ENCODE data around the gene ARPC1B.
"Not testable (repeated sequence)": the region's sequence is repeated elsewhere in the genome, so short reads cannot be mapped to it uniquely, and the experiment has no call there.

The ARPC1B gene

GRCh38 chr7:99372275-99373090, 2.0 kb upstream of the ARPC1B start:
- in situ Hi-C loops (cut with HindIII; ENCODE audit: low pct_ligation_motif_present, low sequenced_read_pairs), result no loop called here
- Histone ChIP-seq H3K27me3 (replicated peaks) (no peaks in the 10 kb centered on the region), H3K27ac (no peak overlapping the region), H3K36me3 (replicated peaks) (peaks cover 3% of the 10 kb centered on the region), H3K4me3 (ENCODE audit: low read depth, low read length) (no peak overlapping the region)
- TF ChIP-seq CTCF (IDR thresholded peaks at IDR 0.05; ENCODE audit: low read depth, low read length, missing control alignments), result no peak
- DNase-seq, result peak; percentile 38

- Histone ChIP-seq H3K4me3 (ENCODE audit: low read depth, low read length) (no peak overlapping the region), H3K27me3 (replicated peaks) (no peaks in the 10 kb centered on the region), H3K36me3 (replicated peaks) (peaks cover 8% of the 10 kb centered on the region), H3K27ac (no peak overlapping the region)
- DNase-seq, result no peak
- no peak for TF ChIP-seq CTCF (IDR thresholded peaks at IDR 0.05; ENCODE audit: low read depth, low read length, missing control alignments)
- in situ Hi-C loops (cut with HindIII; ENCODE audit: low pct_ligation_motif_present, low sequenced_read_pairs), result no loop called here
These were observed 1.2 kb upstream of the ARPC1B start for GRCh38 chr7:99373091-99374066.

- peaks cover 9% of the 10 kb centered on the region for H3K36me3 ChIP-seq (replicated peaks)
- no peak for TF ChIP-seq CTCF (IDR thresholded peaks at IDR 0.05; ENCODE audit: low read depth, low read length, missing control alignments)
- no peaks in the 10 kb centered on the region for H3K27me3 ChIP-seq (replicated peaks)
- DNase-seq, result peak; percentile 33
- in situ Hi-C loops (cut with HindIII; ENCODE audit: low pct_ligation_motif_present, low sequenced_read_pairs), result no loop called here
- H3K27ac ChIP-seq, result peak overlapping the region; percentile 44
- peak overlapping the region; percentile 78 for H3K4me3 ChIP-seq (ENCODE audit: low read depth, low read length)
These were observed 709 bp downstream of the ARPC1B start for GRCh38 chr7:99375070-99375807.

- peak overlapping the region; percentile 80 for H3K27ac ChIP-seq
- peak; percentile 10 for TF ChIP-seq CTCF (IDR thresholded peaks at IDR 0.05; ENCODE audit: low read depth, low read length, missing control alignments)
- H3K4me3 ChIP-seq (ENCODE audit: low read depth, low read length), result no peak overlapping the region
- peak; percentile 85 for DNase-seq
- in situ Hi-C loops (cut with HindIII; ENCODE audit: low pct_ligation_motif_present, low sequenced_read_pairs), result no loop called here
- peaks cover 27% of the 10 kb centered on the region for H3K36me3 ChIP-seq (replicated peaks)
- no peaks in the 10 kb centered on the region for H3K27me3 ChIP-seq (replicated peaks)
These were observed 4.6 kb downstream of the ARPC1B start for GRCh38 chr7:99379043-99379577.

- H3K27ac ChIP-seq, result peak overlapping the region; percentile 80
- H3K27me3 ChIP-seq (replicated peaks); DNase-seq; in situ Hi-C loops (cut with HindIII; ENCODE audit: low pct_ligation_motif_present, low sequenced_read_pairs); H3K4me3 ChIP-seq (ENCODE audit: low read depth, low read length): not testable (repeated sequence)
- H3K36me3 ChIP-seq (replicated peaks), result peaks cover 27% of the 10 kb centered on the region
These were observed 5.1 kb downstream of the ARPC1B start for GRCh38 chr7:99379693-99380031.
